GM21737 (cell line): Measurements from ENCODE around the gene GAS2.

Source experiments
- ATAC-seq: cut with Tn5 transposase; IDR thresholded peaks from one replicate; pipeline ENCODE4 v1.9.1; 2021; ENCODE audit warnings: mild to moderate bottlenecking, moderate library complexity; ENCODE audit not compliant: unreplicated experiment

Gene GAS2

DNA sequence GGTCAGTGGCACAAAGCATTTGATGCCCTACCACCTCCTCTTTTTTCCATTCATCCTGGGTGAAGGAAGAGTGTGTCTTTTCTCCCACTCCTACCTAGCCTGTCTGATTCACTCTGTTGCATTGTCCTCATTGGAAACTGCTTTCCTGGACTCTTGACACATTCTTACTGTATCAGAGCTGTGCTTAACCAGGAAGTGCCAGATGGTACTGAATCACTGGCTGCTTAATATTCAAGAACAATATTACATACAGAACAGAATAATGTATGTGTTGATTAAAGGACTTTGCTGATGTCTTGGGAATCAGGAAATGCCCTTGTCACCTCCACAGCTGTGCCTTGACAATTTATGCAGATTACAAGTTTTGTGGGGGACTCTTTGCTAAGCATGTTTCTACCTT lies 118.8 kb downstream of the GAS2 start:
- ATAC-seq = no peak

DNA sequence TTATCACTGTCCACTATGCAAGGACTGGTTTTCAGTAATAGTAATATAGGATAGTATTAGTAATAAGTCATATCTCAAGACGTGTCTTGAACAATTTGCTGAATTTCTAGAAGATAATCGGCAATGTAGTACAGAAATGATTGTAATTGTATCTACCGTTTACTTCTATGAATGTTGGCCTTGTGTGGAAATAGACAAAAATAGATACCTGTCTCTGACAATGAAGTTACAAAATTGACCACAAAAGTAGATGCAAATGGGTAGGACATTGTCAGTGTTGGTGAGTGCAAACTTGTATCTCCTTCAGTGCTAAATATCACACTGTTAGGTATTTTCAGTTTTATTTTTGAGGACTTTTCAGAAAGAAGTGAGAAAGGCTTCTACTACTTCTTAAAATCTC lies 120.1 kb downstream of the GAS2 start:
- peak; percentile 73 for ATAC-seq

DNA sequence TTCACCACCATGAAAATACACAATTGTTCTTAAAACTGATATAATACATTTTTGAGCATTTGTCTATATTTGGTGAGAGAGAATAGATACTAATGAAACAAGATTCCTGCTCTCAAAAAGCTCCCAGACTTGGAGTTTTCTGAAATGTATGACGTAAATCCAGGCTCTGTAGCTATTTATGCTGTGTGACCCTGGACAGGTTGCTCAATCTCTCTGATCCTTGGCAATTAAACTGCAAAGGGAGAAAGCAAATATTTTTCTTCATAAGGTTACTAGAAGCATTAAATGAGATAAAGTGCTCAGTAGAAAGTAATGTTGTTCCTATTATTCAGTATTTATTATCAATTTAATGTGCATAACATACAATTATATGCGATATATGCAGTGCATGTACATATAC lies 120.6 kb downstream of the GAS2 start:
- no peak for ATAC-seq

DNA sequence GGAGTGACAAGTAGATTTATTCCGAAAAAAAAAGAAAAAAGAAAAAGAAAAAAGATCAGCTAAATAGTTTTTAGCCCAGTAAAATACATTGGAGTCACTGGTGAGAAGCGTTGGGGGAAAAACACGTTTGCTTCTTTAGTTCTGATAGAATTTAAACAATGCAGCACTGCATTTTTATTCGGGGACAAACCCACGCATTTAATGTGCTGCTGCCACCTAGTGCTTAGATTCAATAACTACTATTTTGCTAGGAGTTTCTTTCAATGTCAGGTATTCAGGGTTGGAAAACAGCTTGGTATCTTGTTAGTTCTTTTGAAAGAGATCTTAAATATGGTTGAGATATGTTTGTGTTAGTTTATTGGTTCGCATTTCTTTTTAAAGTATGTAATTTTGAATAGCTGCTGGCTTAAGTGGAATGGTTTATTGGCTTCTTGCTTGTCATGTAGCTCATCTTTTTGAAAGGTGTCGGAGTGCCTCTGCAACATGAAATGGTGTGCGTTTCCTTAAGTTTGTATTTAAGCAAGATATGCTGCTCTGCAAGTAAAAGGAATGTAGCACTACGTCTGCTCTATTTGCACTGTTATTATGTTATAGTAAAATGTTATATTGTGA lies 121.2 kb downstream of the GAS2 start:
- peak; percentile 37 for ATAC-seq

DNA sequence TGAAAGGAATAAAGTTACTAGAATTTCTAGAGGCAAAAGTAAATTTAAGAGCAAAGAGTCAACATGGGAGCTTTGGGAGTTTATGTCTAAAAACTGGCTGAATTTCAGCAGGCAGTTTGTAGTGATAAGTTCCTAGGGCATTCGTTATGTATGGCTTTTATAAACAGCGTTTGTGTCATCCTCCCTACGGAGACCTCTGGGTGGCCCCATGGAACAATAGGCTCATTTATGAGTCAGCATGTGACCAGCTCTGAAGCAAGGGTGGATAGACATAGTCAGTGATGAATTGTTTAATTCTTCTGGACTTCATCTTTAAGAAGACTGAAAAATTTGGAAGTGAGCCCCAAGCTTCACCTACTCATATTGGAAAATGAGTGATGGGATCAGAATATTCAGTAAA lies 126.1 kb downstream of the GAS2 start:
- ATAC-seq = no peak

DNA sequence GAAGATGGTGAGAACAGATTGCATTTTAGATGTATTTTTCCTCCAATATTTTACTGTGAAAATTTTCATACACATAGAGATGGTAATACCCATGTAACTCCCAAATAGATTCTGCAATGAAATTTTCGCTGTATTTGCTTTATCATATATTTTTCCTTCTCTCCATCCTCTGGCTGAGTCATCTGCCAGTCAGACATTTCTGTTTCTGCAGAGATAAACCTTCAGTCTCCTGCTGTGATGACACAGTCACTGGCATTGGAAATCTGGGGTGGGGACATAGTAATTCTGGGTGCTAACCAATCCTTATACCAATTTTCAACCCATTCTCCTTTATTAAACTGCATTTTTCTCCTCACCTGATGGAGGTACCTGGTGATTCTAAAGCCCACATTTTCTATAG lies 129.5 kb downstream of the GAS2 start:
- no peak for ATAC-seq

DNA sequence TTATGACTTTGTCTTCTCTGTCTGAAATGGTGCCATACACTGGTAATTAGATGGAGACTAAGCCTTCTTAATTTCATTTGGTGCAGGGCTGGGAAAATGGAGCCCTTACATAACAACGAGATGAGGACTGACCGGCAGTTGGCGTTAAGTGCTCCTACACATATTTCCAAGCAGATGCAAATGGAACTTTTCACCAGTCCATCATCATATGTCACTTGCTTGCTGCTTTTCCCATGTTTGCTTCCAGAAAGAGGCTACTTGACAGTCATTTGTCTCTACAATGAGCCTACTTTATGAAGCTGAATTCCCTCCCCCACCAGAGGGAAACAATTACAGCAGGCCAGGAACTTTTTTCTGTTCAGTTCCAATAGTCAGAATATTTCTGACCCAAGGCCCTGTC lies 130.6 kb downstream of the GAS2 start:
- no peak for ATAC-seq

DNA sequence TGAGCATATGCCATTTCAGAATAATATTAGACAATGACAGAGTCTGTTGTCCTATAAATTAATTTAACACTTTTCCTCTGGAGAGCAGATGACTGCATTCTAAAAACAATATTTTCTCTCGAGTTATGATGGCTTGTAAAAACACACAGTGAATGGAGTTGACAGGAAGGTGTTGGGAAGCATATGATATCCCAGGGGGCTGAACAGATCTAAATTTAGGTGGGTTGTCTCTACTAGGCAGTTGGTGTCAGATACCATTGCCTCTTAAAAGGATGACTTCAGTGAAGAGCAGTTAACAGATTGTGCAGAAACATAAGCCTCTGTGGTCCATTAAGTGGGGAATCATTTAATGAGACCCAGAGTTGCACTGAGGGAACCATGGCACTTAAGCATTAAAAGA lies 132.5 kb downstream of the GAS2 start:
- ATAC-seq = no peak

DNA sequence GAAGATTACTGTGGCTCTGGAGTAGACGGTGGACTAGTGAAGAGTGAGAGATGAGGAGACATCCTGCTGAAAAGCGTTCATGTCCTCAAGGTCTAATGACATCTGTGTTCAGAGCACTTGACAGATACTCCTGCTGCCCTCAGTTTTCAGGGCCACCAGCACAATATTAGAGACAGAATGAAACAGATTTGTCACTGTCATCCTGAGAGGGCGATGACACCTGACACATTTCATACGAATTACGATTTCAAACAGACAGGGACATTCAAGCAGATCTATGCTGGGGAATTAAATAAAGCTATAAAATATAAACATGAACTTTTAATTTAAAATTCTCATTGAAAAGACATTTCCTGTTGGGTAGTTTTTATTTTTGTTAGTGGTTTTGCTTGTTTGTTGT lies 134.1 kb downstream of the GAS2 start:
- no peak for ATAC-seq

DNA sequence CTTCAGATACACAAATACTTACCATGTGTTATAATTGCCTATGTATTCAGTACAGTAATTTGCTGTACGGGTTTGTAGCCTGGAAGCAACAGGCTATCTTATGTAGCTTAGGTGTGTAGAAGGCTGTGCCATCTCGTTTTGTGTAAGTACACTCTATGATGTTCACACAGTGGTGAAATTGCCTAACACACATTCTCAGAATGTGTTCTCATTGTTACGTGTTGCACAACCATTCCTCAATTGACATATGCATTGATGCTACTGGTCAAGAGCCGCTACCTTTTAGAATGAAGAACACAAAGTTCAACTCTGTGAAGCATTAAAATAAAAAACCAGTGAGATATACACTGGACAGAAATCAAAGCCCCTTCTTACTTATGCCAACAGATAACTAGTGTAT lies 136.4 kb downstream of the GAS2 start:
- ATAC-seq = no peak

DNA sequence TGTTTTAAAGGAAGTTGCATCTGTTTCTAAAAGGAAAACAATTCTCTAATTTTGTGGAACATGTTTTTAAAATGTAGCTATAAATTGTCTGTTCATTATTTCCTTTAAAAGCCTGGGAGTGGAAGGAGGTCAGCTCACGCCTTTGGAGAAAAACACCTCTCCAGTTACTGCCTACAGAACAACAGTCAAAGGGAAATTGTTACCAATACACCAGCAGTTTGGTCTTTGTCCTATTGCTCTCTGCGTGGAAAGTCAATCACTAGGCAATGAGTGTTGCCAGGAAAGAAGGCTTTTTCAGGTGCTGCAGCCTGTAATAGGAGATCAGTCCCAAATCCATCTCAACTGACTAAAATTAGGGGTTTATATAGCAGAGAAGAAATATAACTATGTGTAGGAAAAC lies 141.0 kb downstream of the GAS2 start:
- no peak for ATAC-seq

DNA sequence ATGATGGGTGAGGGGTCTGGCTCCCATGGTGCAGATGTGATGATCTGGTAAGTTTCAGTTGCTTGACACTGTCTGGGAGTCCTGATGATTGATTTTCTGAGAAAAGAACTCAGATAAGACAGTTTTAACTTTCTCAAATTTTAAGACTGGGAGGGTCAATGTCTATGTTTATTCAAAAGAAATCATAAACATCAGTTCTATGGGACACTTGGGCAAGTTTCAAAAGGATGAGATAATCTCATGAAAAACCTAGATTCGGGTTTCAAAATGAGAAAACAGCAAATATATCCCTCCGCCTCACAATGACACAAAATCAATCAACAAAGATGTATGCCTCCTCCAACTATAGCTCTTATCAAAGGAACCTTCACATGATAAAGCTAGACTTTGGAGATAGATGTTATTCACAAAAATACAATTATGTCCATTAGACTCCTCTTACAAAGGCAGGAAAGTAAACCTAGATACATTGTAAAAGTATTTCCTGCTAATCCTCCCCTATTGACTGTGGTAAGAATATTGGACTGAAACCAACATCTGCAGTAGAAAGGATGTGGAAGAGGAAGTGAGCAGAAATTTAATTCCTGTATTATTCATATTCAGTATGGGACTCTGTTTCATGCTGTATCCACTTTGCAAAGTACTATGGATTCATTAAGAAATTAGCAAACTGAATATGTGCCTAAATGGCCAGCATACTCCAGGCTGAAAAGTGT lies 141.6 kb downstream of the GAS2 start:
- peak; percentile 91 for ATAC-seq

DNA sequence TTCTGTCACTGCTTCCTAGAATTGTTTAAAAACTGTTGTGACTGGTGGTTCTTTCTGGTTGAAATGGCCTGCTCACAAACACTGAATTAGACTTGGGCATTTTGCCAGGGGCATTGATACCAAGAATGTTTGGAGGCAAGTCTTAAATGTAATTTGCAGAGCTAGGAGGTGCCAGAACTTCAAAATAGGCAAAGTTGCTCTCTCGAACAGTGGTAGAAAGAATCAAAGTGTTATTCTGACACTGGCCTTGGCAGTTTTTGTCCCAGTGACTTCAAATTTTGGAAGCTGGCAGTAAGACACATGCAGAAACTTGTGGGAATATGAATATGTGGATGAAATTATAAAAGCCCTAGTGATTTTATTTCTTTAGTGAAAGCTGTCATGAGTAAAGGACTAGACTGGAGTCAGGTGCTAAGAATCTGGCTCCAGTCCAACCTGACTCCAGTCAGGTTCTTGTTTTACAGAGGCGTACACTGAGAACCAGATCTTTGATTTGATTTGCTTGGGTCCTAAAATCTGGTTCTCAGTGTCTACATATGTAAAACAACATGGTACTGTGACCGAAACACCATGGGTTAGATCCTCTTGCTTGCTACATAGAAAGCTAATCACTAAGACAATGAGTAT lies 142.3 kb downstream of the GAS2 start:
- peak; percentile 14 for ATAC-seq

DNA sequence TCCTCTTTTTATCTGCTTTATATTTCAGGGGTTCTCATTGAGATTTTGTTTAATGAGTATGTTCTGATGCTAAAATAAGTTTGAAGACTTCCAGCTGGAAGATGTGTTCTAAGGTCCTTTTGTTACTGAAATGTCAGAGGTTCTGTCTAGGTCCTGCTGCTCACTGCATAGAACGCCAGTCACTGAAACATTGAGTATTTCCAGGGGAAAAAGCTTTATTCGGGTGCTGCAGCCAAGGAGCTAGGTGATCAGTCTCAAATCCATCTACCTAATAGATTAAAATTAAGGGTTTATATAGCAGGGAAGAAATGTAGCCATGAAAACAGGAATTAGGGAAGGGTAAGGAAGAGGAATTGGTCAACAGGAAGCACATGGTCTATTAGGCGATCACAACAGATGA lies 143.5 kb downstream of the GAS2 start:
- ATAC-seq = no peak

DNA sequence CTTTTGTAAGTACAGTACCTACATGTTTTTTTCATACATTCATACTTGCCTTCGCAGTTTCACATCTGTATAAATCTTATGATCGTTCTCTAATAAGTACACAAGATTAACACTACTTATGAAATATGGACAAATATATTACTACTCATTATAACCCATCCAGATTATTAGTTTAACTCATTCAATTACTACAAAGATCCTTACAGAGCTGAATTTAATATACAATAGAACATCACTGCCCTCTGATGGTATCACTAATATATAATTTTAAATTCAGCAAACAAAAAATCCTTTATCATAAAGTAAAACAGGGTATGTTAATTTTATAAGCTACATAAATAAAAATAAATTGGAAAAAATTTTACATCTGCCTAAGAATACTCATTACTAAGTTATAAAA lies 155.8 kb downstream of the GAS2 start:
- ATAC-seq = no peak

DNA sequence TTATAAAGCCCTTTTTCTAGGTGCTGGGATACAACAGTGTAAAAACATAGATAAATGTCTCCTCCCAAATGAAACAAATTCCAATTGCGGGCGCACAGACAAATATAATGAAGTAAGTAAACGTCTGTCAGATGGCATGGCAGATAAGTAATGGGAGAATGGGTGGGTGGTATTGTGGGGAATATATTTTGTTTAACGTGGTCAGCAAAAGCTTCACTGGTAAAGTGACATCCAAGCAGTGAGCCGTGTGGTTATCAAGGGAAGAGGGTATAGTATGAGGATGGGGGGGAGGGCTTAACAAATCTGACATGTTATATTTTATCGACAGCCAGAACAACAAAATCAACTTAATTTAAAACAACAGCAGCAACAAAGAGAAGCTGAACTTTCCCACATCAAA lies 162.0 kb downstream of the GAS2 start:
- ATAC-seq = no peak

DNA sequence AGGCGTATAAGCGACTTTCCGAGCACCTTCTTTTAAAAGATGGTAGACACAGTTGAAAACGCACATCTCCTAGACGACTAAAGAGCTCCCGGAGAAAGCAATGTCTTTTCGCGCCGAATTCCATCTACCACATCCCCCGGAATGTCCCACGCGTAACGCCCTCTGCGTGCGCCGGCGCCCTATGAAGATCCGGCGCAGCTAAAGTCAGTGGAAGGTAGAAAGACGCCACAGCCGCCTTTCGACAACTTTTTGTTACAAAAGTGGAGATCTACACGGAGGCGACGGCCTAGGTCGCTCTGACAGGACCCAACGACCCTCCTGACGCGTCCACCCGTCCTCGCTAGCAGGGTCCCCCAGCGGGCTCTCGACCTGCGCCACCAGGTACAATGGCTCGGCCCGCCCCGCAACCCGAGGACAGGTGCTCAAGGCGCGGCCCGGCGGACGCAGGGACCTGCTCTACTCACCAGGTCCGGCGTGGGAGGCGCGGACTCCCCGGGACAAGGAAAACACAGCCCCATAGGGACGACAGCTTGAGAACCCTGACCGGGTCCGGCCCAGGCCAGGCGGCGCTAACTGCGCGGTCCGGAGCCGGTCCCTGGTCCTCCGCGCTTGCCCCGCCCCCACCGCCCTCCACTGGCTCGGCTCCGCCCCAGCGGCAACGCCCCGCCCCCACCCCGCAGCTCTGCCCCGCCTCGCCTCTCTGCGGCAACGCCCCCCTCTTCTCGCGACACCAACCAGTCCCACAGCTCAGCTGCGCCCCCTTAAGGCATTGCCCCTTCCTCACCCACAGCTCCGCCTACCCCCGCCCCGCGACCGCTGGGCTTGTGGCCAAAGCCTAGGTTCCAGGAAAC lies 163.0 kb downstream of the GAS2 start, which contains the start of gene SVIP:
Gene SVIP, minus strand, starts transcription at position 571 of the 851 bp plus-strand sequence. Its CDS starts 53 bp downstream, at position 518.
- peak; percentile 96 for ATAC-seq

DNA sequence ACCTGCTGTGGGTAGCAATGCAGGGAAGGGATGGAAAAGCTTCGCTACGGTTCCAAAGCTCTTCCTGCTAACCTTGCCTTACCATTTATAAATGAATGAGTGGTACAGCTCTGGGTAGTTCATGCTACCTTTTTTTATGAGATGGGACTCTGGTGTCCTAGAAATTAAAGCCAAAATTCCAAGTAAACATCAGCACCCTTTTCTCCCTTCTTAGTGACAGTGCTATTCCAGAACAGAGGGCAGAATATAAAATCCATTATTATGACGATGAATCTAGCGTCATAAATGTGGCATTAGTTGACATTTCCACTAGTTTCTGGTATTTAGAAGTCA lies 163.6 kb downstream of the GAS2 start:
- ATAC-seq = no peak

DNA sequence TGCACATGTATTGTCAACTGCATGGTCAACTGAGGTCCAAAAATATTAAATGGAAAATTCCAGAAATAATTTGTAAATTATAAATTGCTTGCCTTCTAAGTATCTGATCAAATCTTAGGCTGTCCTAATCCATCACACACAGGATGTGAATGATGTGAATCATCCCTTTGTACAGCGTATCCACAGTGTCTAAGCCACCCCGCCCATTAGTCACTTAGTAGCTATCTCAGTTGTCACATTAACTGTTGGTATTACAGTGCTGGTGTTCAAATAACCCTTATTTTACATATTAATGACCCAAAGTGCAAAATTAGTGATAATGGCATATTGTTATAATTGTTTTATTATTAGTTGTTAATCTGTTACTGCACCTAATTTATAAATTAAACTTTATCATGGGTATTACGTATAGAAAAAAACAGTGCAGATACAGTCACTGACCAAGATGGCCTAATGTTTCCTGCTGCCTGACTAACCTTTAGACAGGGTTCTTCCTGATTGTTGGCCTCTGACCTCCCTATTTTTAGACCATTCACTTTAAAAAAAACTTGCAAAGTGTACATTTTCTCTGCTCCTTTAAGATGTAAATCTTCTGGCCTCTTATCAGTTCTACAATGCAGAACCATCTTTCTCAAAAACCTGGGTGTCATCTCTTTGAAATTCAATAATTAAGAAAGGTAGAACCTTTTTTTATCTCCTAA lies 166.1 kb downstream of the GAS2 start:
- ATAC-seq = no peak

DNA sequence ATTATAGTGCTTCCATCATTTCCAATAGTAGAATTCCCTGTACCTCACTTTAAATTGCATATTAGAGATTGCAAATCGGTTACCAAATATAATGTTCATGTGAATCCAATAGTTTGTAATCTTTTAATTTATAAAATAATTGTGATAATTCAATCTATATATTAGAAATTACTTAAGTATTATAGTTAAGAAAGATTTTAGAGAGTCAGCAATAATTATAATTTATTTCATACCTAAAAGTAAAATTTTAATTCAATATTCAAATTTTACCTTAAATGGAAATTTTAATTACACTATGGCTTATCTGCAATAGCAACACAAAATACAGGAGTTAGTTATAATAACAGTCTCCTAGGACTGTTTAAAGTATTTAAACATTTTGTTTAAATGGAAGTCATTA lies 180.3 kb downstream of the GAS2 start:
- no peak for ATAC-seq

DNA sequence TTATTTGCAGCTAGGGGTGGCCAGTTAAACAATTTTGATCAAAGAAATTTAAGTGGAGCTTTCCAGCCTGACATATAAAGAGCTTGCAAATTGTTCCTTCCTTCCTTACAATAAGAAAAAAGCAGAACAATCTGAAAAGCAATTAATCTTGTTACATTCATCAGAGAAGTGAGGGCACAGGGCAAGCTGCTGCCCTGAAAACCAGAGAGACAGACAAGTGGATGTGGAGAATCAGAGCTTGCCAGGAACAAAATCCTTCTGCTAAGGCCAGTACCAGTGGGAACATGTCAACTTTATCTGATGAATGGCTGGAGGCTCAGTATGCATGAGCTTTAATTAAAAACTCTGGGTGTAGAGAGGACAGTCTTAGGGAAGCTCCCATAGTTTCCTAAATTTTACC lies 185.1 kb downstream of the GAS2 start:
- no peak for ATAC-seq
